ENCODE data around the gene OR4F6. TPM values are rescaled to one million over a fixed set of nuclear protein-coding genes. Genes with fewer than 3 reads are reported as not detected.

OR4F6 gene
- total RNA-seq, 1 donor from 2014 or later, result not detected

DNA sequence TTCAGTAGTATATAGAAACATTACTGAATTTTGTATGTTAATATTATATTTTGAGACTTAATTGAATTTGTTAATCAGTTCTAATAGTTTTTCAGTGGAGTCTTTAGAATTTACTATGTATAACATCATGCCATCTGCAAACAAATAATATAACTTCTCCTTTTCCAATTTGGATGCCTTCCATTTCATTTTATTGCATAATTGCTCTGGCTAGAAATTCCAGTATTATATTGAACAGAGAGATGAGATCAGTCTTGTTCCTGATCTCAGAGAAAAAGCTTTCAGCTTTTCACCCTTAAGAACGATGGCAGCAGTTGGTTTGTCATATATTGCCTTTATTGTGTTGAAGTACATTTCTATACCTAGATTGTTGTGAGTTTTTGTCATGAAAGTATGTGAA, 49.0 kb downstream of the OR4F6 start:
- DNase-seq (ENCODE audit: extremely low spot score, unreplicated experiment), result no peak

More for the DNA sequence above, 49.0 kb downstream of the OR4F6 start:
- Mint-ChIP-seq H3K27ac (ENCODE audit: unreplicated experiment) (no peak overlapping the region), H3K4me1 (ENCODE audit: unreplicated experiment) (no peaks in the 10 kb centered on the region), H3K27me3 (ENCODE audit: unreplicated experiment) (peaks cover 23% of the 10 kb centered on the region), H3K36me3 (ENCODE audit: unreplicated experiment) (no peaks in the 10 kb centered on the region), H3K4me3 (ENCODE audit: unreplicated experiment) (no peak overlapping the region), H3K9me3 (ENCODE audit: unreplicated experiment) (no peaks in the 10 kb centered on the region)
- no peak for TF ChIP-seq CTCF (IDR thresholded peaks at IDR 0.05)

Other genes with a start within 250 kb of the OR4F6 start
- gene TM2D3, start 151.1 kb upstream of the OR4F6 start, total RNA-seq, result 55.3 and 59.6 TPM in 2 replicates
- 15.8 and 16.0 TPM in 2 replicates for gene TARS3, start 79.0 kb upstream of the OR4F6 start, total RNA-seq
- gene OR4F15, start 8.7 kb downstream of the OR4F6 start, total RNA-seq, result not detected in 2 replicates